Mesodermal cell (in vitro differentiated cells): ENCODE measurements around the gene ANKLE2.

Experiments used
- H3K27ac ChIP-seq: 2 replicates; pipeline ENCODE4 v1.7.0; 2013; ENCODE audit warnings: mild to moderate bottlenecking, low read depth, low read length, moderate library complexity; ENCODE audit not compliant: severe bottlenecking
- H3K36me3 ChIP-seq: 2 replicates; pipeline ENCODE4 v1.7.1; 2013; ENCODE audit warnings: mild to moderate bottlenecking, low read length, moderate library complexity; ENCODE audit not compliant: control insufficient read depth, insufficient read depth
- H3K4me1 ChIP-seq: one replicate; pipeline ENCODE4 v1.7.1; 2013; ENCODE audit warnings: mild to moderate bottlenecking, low read length; ENCODE audit not compliant: insufficient read depth, control insufficient read depth, poor library complexity, severe bottlenecking
- H3K4me3 ChIP-seq: 2 replicates; pipeline ENCODE4 v1.7.0; 2013; ENCODE audit warnings: low read length, control low read depth, mild to moderate bottlenecking; ENCODE audit not compliant: insufficient read depth, poor library complexity, severe bottlenecking; ENCODE audit errors: extremely low read depth
- H3K9me3 ChIP-seq: 2 replicates; pipeline ENCODE4 v1.7.1; 2013; ENCODE audit warnings: mild to moderate bottlenecking, low read length, moderate library complexity; ENCODE audit not compliant: control insufficient read depth
- whole genome bisulfite sequencing, 2 experiments: methylation state at CpG; one replicate each; pipeline ENCODE4 v1.1.5; 2013; ENCODE audit warnings: missing lambda C conversion rate in 2 of 2; ENCODE audit not compliant: insufficient coverage in 2 of 2; 5-methylcytosine and 5-hydroxymethylcytosine counted together

ANKLE2 gene

GRCh38 chr12:132687211-132688164 lies 74.1 kb downstream of the ANKLE2 start, which contains the start of the genes POLE and PXMP2:
Gene POLE, minus strand, starts transcription at chr12:132687342. Its CDS starts 27 bp downstream, at chr12:132687315.
Gene PXMP2, plus strand, starts transcription at chr12:132687587. Its CDS starts 84 bp downstream, at chr12:132687671.
- peak within 1 kb of the TSS; percentile 58 for H3K4me3 ChIP-seq
- peaks cover 6% of the 10 kb centered on the region for H3K4me1 ChIP-seq
- no peaks in the 10 kb centered on the region for H3K9me3 ChIP-seq
- H3K36me3 ChIP-seq: peaks cover 26% of the 10 kb centered on the region
- WGBS, 2 experiments: 0% methylated on average over 61 to 116 of the region's 134 CpGs
- peak within 1 kb of the TSS; percentile 72 for H3K27ac ChIP-seq

- Histone ChIP-seq H3K9me3 (no peaks in the 10 kb centered on the region), H3K27ac (peak overlapping the region; percentile 72), H3K36me3 (peaks cover 26% of the 10 kb centered on the region)
Measured at GRCh38 chr12:132686825-132687210, 74.8 kb downstream of the ANKLE2 start.

GRCh38 chr12:132685400-132685799 lies 76.2 kb downstream of the ANKLE2 start:
- Histone ChIP-seq H3K27ac (no peak overlapping the region), H3K4me3 (no peak overlapping the region), H3K4me1 (peaks cover 6% of the 10 kb centered on the region), H3K36me3 (peaks cover 17% of the 10 kb centered on the region), H3K9me3 (no peaks in the 10 kb centered on the region)
- 75 to 78% methylated on average over 4 to 5 of the region's 5 CpGs for WGBS, 2 experiments

More at GRCh38 chr12:132686825-132687210, 74.8 kb downstream of the ANKLE2 start:
- peaks cover 6% of the 10 kb centered on the region for H3K4me1 ChIP-seq
- WGBS, 2 experiments: 0 to 1% methylated on average over 38 to 48 of the region's 55 CpGs
- peak overlapping the region; percentile 58 for H3K4me3 ChIP-seq

- H3K36me3 ChIP-seq: peaks cover 78% of the 10 kb centered on the region
- WGBS, 2 experiments: 95 to 100% methylated on average over 5 to 9 of the region's 9 CpGs
- H3K9me3 ChIP-seq: no peaks in the 10 kb centered on the region
- H3K27ac ChIP-seq: no peak overlapping the region
- H3K4me3 ChIP-seq: no peak overlapping the region
- H3K4me1 ChIP-seq: no peaks in the 10 kb centered on the region
Measured at GRCh38 chr12:132677492-132677891, 84.1 kb downstream of the ANKLE2 start.

GRCh38 chr12:132675757-132676432 lies 85.7 kb downstream of the ANKLE2 start:
- WGBS, 2 experiments: 96 to 98% methylated on average over 10 to 11 of the region's 14 CpGs
- peaks cover 91% of the 10 kb centered on the region for H3K36me3 ChIP-seq

More at GRCh38 chr12:132675757-132676432, 85.7 kb downstream of the ANKLE2 start:
- Histone ChIP-seq H3K4me3 (no peak overlapping the region), H3K4me1 (no peaks in the 10 kb centered on the region), H3K27ac (no peak overlapping the region), H3K9me3 (no peaks in the 10 kb centered on the region)
